HFF-Myc (cell line): Measurements from ENCODE around the gene TAS2R46.

Source experiments
- DNase-seq: peaks from one replicate; pipeline ENCODE4 v3.0.0-alpha.2; 2011; ENCODE audit warnings: low read depth; ENCODE audit errors: extremely low read depth
- H3K4me3 ChIP-seq: replicated peaks from 2 replicates; pipeline ENCODE4 v1.5.1; 2011; ENCODE audit warnings: low read depth, mild to moderate bottlenecking, control low read depth, low read length
- CTCF ChIP-seq: IDR thresholded peaks from 2 replicates; pipeline ENCODE4 v1.5.1; 2012; ENCODE audit warnings: mild to moderate bottlenecking, low read depth, low read length, control low read depth; ENCODE audit errors: missing control alignments

Gene TAS2R46

GRCh38 chr12:11015775-11016430 is 46.2 kb downstream of the TAS2R46 start:
- TF ChIP-seq CTCF, result no peak
- H3K4me3 ChIP-seq, result no peak overlapping the region
- no peak for DNase-seq

GRCh38 chr12:11014234-11014633 is 47.9 kb downstream of the TAS2R46 start:
- no peak for DNase-seq
- no peak overlapping the region for H3K4me3 ChIP-seq
- TF ChIP-seq CTCF, result no peak
